Amygdala (tissue), 56 donors: ENCODE results near the gene SCAPER.
"Not testable (repeated sequence)": the region's sequence is repeated elsewhere in the genome, so short reads cannot be mapped to it uniquely, and the experiment has no call there.

Experiments used
- DNase-seq, 56 donors: peaks; one replicate each; lab custom pipeline; 2025; lab: John Stamatoyannopoulos, UW

SCAPER gene

DNA sequence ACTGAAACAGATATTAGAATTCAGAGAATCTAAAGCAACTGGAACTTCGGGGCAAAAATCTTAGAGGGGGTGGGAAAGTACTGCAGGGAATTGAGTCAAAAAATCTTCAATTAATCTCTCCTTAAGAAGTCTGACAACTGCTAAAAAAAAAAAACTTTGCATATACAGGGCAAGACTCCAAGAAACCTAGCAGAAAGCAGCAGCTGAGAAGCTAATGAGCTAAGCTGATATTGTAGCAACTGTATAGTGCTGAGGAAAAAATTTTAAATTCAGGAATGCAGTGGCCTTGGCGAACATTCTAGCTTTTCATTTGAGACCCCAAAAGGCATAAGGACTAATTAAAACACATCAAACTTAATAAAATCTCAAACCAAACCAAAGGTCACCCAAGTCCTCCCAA is 113.6 kb downstream of the SCAPER start:
- no peak for DNase-seq

- DNase-seq, result no peak
Measured at GRCh38 chr15:76787273-76787672, 117.9 kb downstream of the SCAPER start.

DNA sequence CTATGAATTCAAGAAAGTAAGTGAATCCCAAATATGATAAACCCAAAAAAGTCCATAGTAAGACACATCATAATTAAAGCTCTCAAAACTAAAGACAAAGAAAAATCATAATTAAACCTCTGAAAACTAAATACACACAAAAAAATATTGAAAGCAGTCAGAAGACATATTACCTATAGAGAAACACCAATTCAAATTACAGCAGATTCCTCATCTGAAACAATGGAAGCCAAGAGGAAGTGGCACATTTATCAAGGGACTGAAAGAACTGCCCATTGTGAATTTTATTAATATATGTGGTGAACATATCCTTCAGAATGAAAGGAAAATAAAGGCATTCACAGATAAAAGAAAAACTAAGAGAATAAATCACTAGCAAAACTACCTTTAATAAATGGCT is 128.2 kb downstream of the SCAPER start:
- no peak for DNase-seq

- no peak for DNase-seq
Measured at GRCh38 chr15:76776480-76776879, 128.7 kb downstream of the SCAPER start.

DNA sequence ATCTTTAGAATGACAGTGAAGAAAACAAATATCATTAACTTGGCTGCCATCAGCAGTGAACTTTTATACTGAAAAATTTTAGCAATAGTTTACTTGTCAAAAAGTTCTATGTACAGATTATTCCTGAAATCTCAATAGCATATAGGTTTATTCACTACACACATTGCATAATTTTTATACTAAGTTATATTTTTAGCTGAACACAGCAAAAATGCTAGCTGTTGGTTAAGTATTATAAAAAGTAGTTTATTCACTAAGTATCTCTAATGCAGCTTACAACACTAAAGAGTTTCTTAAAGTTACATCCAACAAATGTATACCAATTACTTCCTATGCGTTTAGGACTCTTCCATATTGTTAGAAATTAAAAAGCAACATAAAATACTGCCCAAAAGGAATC is 131.9 kb downstream of the SCAPER start:
- DNase-seq, result no peak

DNA sequence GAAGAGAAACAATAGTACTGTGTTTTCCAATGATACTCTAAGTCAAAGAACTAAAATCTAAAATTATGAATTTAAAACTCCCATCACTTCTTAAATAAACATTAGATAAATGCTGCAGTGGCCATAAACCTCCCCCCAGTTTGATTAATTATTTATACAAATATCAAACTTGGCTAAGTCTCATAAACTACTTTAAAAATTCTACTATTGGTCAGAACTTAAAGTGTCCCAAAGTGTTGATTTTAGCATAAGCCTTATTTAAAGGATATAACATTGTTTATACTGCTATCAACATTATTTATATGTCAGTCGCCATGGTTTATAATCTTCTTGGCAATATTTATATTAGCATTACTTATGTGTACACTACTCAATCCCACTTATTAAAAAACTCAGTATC is 132.4 kb downstream of the SCAPER start:
- no peak for DNase-seq

- no peak for DNase-seq
Measured at GRCh38 chr15:76764004-76764403, 141.1 kb downstream of the SCAPER start.

DNA sequence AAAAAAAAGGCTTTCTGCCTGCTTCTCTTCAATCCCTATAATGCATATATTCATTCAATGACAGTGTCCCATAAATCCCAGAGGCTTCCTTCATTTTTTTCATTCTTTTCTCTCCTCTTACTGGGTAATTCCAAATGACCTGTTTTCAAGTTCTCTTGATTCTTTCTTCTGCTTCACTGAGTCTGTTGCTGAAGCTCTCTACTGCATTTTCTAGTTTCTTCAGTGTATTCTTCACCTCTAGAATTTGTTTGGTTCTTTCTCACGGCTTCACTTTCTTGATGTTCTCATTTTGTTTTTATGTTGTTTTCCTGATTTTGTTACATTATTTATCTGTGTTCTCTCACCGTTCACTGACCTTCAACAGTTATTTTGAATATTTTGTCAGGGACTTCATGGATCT is 141.6 kb downstream of the SCAPER start:
- DNase-seq, result no peak

DNA sequence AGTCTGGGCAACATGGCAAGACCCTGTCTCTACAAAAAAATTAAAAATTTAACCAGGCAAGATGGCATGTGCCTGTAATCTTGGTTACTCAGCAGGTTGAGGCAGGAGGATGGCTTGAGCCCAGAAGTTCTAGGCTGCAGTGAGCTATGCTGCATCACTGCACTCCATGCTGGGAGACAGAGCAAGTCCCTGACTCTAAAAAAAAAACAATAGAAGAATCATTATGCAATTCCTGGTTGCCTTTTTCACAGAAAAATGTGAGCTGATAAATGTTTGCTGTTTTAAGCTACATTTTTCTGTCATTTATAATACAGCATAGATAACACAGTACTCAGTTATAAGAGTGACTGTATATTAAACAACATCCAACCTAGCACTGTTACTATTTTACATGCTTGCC is 148.8 kb downstream of the SCAPER start:
- DNase-seq, result no peak

- no peak for DNase-seq
Measured at GRCh38 chr15:76753771-76754170, 151.4 kb downstream of the SCAPER start.

DNA sequence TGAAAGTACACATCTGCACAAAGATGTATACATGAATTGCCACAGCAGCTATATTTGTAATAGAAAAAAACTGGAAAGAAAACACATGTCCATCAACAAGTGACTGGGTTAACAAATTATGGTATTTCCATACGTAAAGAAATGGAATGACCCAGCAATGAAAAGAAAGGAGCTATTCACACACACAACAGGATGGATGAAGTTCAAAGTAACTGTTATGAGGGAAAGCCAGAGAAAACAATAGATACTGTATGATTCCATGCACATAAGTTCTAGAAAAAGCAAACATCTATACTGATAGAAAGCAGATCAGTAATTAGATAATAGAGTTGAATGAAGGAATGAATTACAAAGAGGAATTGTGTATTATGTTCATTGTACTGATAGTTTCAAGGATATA is 152.0 kb downstream of the SCAPER start:
- no peak for DNase-seq

GRCh38 chr15:76752549-76752948 is 152.6 kb downstream of the SCAPER start:
- DNase-seq, result no peak

DNA sequence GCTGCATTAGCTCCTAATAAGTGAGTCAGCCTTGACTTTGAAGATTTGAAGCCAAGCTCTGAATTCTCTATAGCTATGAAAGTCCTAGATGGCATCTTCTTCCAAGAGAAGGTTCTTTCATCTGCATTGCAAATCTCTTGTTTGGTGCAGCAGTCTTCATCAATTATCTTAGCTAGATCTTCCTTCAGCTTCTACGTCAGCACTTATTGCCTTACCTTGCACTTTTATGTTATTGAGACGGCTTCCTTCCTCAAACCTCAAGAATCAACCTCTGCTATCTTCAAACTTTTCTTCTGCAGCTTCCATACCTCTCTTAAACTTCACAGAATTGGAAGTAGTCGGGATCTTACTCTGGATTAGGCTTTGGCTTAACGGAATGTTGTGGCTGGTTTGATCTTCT is 167.6 kb downstream of the SCAPER start:
- DNase-seq, result no peak

- DNase-seq, result not testable (repeated sequence)
Measured at GRCh38 chr15:76732321-76732720, 172.8 kb downstream of the SCAPER start.

GRCh38 chr15:76730262-76730661 is 174.9 kb downstream of the SCAPER start:
- no peak for DNase-seq

GRCh38 chr15:76718863-76719262 is 186.3 kb downstream of the SCAPER start:
- DNase-seq, result no peak

DNA sequence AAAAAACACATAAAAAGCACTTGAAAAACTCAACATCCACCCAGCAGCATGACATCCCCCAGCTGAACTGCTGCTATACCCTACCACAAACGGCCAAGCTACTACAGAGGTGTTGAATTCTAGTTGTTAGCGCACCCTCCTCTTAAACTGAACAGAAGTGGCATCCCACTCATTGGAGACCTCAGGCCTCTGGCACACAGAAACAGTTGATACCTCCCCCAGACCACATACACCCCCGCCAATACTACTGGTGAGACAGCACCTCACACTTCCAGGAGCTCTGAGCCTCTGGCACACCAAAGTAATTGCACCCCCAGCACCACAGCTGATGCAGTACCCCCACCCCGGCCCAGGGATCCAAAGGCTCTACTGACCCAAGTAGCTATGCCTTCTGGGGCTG is 190.2 kb downstream of the SCAPER start:
- no peak for DNase-seq

- DNase-seq, result no peak
Measured at GRCh38 chr15:76711351-76711827, 193.8 kb downstream of the SCAPER start.

DNA sequence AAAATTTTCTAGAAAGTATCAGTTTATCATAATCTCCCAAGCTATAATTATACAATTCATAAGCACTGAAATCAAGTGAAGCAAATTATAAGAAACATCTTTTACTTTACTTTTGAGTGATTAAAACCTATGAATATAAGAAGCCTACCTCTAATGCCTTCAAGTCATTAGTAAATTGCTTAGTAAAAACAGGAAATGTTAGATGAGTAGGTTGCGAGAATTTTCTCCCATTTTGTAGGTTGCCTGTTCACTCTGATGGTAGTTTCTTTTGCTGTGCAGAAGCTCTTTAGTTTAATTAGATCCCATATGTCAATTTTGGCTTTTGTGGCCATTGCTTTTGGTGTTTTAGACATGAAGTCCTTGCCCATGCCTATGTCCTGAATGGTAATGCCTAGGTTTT is 201.1 kb downstream of the SCAPER start:
- DNase-seq, result not testable (repeated sequence)

DNA sequence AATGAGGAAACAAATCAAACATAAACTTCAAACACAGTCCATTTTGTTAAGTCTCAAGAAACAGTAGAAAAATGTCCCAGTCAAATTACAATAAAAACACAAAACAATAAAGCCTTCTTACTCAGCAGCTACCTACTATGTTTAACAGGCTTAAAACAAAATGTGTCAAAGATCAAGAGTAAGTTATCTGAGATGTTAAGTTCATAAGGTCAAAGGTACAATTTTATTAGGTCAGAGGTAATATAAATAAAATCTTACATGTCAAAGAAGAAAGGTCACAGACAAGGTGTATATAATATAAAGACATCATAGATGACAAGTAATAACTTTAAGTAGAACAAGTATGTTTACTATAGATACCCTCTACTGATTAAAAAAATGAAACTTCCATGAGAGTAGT is 208.3 kb downstream of the SCAPER start:
- DNase-seq, result no peak

DNA sequence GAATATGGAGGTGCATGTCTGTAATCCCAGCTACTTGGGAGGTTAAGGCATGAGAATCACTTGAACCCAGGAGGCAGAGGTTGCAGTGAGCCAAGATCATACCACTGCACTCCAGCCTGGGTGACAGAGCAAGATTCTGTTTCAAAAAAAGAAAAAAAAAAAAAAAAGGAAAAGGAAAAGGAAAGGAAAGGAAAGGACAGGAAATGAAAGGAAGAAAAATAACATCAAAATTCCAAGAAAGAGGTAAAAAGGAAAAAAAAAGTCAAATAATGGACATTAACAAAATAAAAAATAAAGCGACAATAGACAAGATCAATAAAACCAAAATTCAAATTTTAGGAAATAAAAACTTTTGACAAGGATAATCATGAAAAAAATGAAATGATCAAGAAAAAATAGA is 212.6 kb downstream of the SCAPER start:
- DNase-seq, result not testable (repeated sequence)

GRCh38 chr15:76687592-76687991 is 217.5 kb downstream of the SCAPER start:
- not testable (repeated sequence) for DNase-seq

DNA sequence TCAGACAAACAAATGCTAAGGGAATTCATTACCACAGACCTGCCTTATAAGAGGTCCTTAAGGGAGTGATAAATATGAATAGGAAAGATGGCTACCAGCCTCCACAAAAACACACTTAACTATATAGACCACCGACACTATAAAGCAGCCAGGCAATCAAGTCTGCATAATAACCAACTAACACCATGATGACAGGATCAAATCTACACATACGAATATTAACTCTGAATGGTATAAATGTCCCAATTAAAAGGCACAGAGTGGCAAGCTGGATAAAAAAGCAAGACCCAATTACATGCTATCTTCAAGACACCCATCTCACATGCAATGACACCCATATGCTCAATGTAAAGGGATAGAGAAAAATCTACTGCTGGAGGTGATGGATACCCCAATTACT is 221.1 kb downstream of the SCAPER start:
- DNase-seq, result no peak

DNA sequence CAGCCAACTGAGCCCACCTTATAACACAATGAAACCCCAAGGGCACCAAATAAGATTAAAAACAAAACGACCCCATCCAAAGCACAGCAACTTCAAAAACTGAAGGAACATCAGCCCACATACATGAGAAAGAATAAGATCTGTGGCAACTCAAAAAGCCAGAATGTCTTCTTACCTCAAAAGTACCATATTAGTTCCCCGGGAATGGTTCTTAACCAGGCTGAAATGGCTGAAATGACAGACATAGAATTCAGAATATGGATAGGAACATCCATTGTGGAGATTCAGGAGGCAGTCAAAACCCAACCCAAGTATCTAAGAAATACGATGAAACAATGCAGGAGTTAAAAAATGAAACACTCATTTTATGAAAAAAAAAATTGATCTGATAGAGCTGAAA is 222.3 kb downstream of the SCAPER start:
- DNase-seq, result no peak
